GM23248 (cell line): ENCODE measurements around the gene HOXB9. TPM values are rescaled to one million over a fixed set of nuclear protein-coding genes. Genes with fewer than 3 reads are reported as not detected.

Source experiments
- DNase-seq: peaks from one replicate; pipeline ENCODE4 v3.0.0-alpha.2; 2015
- H2AFZ ChIP-seq: fragments of 200-600 bp; sonication (generic); 2 replicates; pipeline ENCODE4 v1.6.1; 2016; ENCODE audit warnings: antibody characterized with exemption
- H3F3A ChIP-seq: fragments of 200-600 bp; sonication (generic); 2 replicates; pipeline ENCODE4 v1.6.1; 2016; ENCODE audit warnings: mild to moderate bottlenecking, antibody characterized with exemption, mixed run types; ENCODE audit not compliant: insufficient read depth
- H3K27ac ChIP-seq: fragments of 200-600 bp; sonication (generic); 2 replicates; pipeline ENCODE4 v1.5.1; 2016; ENCODE audit warnings: mild to moderate bottlenecking
- H3K27me3 ChIP-seq: fragments of 200-600 bp; sonication (generic); replicated peaks from 2 replicates; pipeline ENCODE4 v1.6.1; 2016; ENCODE audit warnings: mild to moderate bottlenecking; ENCODE audit not compliant: insufficient read depth
- H3K36me3 ChIP-seq: fragments of 200-600 bp; sonication (generic); 2 replicates; pipeline ENCODE4 v1.6.1; 2016; ENCODE audit warnings: low read depth, mild to moderate bottlenecking
- H3K4me1 ChIP-seq: fragments of 200-600 bp; sonication (generic); 2 replicates; pipeline ENCODE4 v1.6.1; 2016; ENCODE audit warnings: mild to moderate bottlenecking; ENCODE audit not compliant: insufficient read depth
- H3K4me2 ChIP-seq: fragments of 200-600 bp; sonication (generic); one replicate; pipeline ENCODE4 v1.6.1; 2016; ENCODE audit warnings: mild to moderate bottlenecking; ENCODE audit not compliant: unreplicated experiment
- H3K4me3 ChIP-seq: fragments of 200-600 bp; sonication (generic); 2 replicates; pipeline ENCODE4 v1.5.1; 2016; ENCODE audit warnings: mild to moderate bottlenecking
- H3K79me2 ChIP-seq: fragments of 200-600 bp; sonication (generic); 2 replicates; pipeline ENCODE4 v1.6.1; 2016; ENCODE audit warnings: mild to moderate bottlenecking; ENCODE audit not compliant: insufficient read depth
- H3K9ac ChIP-seq: fragments of 200-600 bp; sonication (generic); 2 replicates; pipeline ENCODE4 v1.6.1; 2016; ENCODE audit warnings: mild to moderate bottlenecking
- H3K9me2 ChIP-seq: fragments of 200-600 bp; sonication (generic); 2 replicates; pipeline ENCODE4 v1.6.1; 2016; ENCODE audit warnings: mixed run types, mild to moderate bottlenecking, moderate library complexity; ENCODE audit not compliant: insufficient read depth
- H3K9me3 ChIP-seq: fragments of 200-600 bp; sonication (generic); one replicate; pipeline ENCODE4 v1.6.1; 2017; ENCODE audit warnings: low read depth
- H4K20me1 ChIP-seq: fragments of 200-600 bp; sonication (generic); 2 replicates; pipeline ENCODE4 v1.6.0; 2016; ENCODE audit not compliant: insufficient read depth
- EZH2 ChIP-seq: fragments of 200-600 bp; sonication (generic); IDR thresholded peaks from 2 replicates; pipeline ENCODE4 v1.6.1; 2018; ENCODE audit warnings: antibody characterized with exemption, mild to moderate bottlenecking; ENCODE audit not compliant: insufficient read depth, poor library complexity, severe bottlenecking
- EZH2phosphoT487 ChIP-seq: fragments of 200-600 bp; sonication (generic); IDR thresholded peaks from 2 replicates; pipeline ENCODE4 v1.6.1; 2018; ENCODE audit warnings: antibody characterized with exemption, moderate library complexity, mild to moderate bottlenecking, low read depth; ENCODE audit not compliant: insufficient read depth
- WGBS, 2 experiments: methylation state at CpG; one replicate each; pipeline ENCODE4 v1.1.6; 2015 to 2017; ENCODE audit warnings: low lambda C conversion rate in 2 of 2, low coverage in 1 of 2; ENCODE audit errors: missing lambda C conversion rate in 2 of 2; 5-methylcytosine and 5-hydroxymethylcytosine counted together
- in situ Hi-C: fragments of 300-500 bp; cut with MboI; formaldehyde crosslinking; loops from 2 replicates; pipeline ENCODE4 v1.15.0; 2020
- polyA plus RNA-seq: library from polyadenylated mRNA; unstranded; fragments of >200 nt; fragmentation: Nextera tagmentation; extraction: Ambion mirVana; gene quantifications from 2 replicates; pipeline ENCODE4 v1.2.1, GENCODE V29; 2016
- total RNA-seq: library from RNA; depleted of rRNA; stranded (reverse); fragments of >200 nt; shearing (Covaris generic); gene quantifications from 2 replicates; pipeline ENCODE4 v1.2.3, GENCODE V29; 2014

Gene HOXB9
- total and polyA plus RNA-seq, 2 experiments from 2014 or later, result not detected

DNA sequence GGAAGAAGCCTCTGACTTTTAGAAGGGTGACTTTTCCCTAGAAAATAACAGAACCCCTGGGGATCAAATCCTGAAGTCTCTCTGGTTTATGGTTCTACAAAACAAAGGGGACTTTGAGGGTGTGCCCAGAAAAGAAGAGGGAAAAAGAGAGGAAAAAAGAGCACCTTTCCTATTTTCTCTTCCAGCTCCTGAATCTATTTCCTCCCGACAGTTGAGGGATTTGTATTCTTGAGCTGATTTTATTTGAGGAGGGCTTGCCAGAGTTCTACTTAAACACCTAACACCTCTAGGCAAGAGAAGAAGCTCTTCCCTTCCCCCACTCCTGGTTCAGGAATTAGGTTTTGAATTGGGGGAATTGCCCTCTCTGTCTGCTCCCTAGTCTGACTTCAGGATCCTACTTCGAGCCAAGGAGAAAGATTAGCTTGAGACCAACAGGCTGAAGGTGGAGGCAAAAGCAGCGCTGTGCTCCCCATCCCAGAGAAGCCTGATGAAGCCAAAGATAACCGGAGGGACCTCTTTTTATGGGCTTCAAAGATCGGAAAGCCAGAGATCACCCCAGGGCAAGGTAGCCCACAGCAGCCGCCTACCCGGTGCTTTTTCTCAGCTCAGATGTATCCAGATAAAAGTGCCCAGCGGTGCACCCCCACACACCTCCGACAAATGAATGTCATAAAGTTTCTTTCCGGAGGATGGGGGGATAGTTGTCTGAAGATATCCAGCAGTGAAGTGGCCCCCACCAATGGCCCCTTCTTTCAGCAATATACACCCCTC is 36.9 kb downstream of the HOXB9 start:
- H3K9ac ChIP-seq, result no peak overlapping the region
- no peak overlapping the region for H3K4me3 ChIP-seq

GRCh38 chr17:48588528-48588927 is 37.6 kb downstream of the HOXB9 start:
- Histone ChIP-seq H4K20me1 (no peaks in the 10 kb centered on the region), H3K36me3 (no peaks in the 10 kb centered on the region), H3K27ac (no peak overlapping the region), H3K27me3 (no peaks in the 10 kb centered on the region), H3K79me2 (peaks cover 8% of the 10 kb centered on the region), H3K9ac (no peak overlapping the region), H3K4me2 (no peak overlapping the region), H3K9me2 (no peaks in the 10 kb centered on the region), H2AFZ (no peak overlapping the region), H3K4me3 (no peak overlapping the region), H3K4me1 (peaks cover 15% of the 10 kb centered on the region), H3K9me3 (no peaks in the 10 kb centered on the region), H3F3A (peaks cover 18% of the 10 kb centered on the region; the same call in 1 of the 2 replicates)
- DNase-seq, result peak; percentile 28
- 71 to 74% methylated on average over 2 of the region's 2 CpGs for WGBS, 2 experiments
- TF ChIP-seq EZH2phosphoT487 (no peak), EZH2 (no peak)
- in situ Hi-C loops, result no loop called here

More for the DNA sequence above, 36.9 kb downstream of the HOXB9 start:
- TF ChIP-seq EZH2phosphoT487 (no peak), EZH2 (no peak)
- H2AFZ ChIP-seq, result no peak overlapping the region
- peaks cover 11% of the 10 kb centered on the region; the same call in 1 of the 2 replicates for H3F3A ChIP-seq
- peaks cover 4% of the 10 kb centered on the region; the same call in 1 of the 2 replicates for H3K79me2 ChIP-seq
- no peaks in the 10 kb centered on the region for H4K20me1 ChIP-seq
- H3K4me1 ChIP-seq, result peaks cover 11% of the 10 kb centered on the region
- H3K9me3 ChIP-seq, result no peaks in the 10 kb centered on the region
- in situ Hi-C loops, result no loop called here
- H3K27me3 ChIP-seq, result no peaks in the 10 kb centered on the region
- H3K27ac ChIP-seq, result no peak overlapping the region
- 91 to 93% methylated on average over 10 of the region's 10 CpGs for WGBS, 2 experiments
- H3K9me2 ChIP-seq, result no peaks in the 10 kb centered on the region
- H3K4me2 ChIP-seq, result no peak overlapping the region
- H3K36me3 ChIP-seq, result no peaks in the 10 kb centered on the region
- no peak for DNase-seq

- H3K36me3 ChIP-seq, result no peaks in the 10 kb centered on the region
- WGBS, 2 experiments, result 96 to 100% methylated on average over 2 of the region's 2 CpGs
- in situ Hi-C loops, result no loop called here
- peaks cover 20% of the 10 kb centered on the region for H3K4me1 ChIP-seq
- DNase-seq, result no peak
- H3K27me3 ChIP-seq, result no peaks in the 10 kb centered on the region
- peaks cover 12% of the 10 kb centered on the region for H3K79me2 ChIP-seq
- no peak overlapping the region for H2AFZ ChIP-seq
- no peak overlapping the region for H3K4me2 ChIP-seq
- H3K27ac ChIP-seq, result no peak overlapping the region
- H3K9me3 ChIP-seq, result no peaks in the 10 kb centered on the region
- no peak for TF ChIP-seq EZH2
- no peak for TF ChIP-seq EZH2phosphoT487
- H4K20me1 ChIP-seq, result no peaks in the 10 kb centered on the region
- no peak overlapping the region for H3K9ac ChIP-seq
- no peaks in the 10 kb centered on the region for H3K9me2 ChIP-seq
- H3K4me3 ChIP-seq, result no peak overlapping the region
- peaks cover 23% of the 10 kb centered on the region; the same call in 1 of the 2 replicates for H3F3A ChIP-seq
Observed at GRCh38 chr17:48588074-48588415, 38.1 kb downstream of the HOXB9 start.

DNA sequence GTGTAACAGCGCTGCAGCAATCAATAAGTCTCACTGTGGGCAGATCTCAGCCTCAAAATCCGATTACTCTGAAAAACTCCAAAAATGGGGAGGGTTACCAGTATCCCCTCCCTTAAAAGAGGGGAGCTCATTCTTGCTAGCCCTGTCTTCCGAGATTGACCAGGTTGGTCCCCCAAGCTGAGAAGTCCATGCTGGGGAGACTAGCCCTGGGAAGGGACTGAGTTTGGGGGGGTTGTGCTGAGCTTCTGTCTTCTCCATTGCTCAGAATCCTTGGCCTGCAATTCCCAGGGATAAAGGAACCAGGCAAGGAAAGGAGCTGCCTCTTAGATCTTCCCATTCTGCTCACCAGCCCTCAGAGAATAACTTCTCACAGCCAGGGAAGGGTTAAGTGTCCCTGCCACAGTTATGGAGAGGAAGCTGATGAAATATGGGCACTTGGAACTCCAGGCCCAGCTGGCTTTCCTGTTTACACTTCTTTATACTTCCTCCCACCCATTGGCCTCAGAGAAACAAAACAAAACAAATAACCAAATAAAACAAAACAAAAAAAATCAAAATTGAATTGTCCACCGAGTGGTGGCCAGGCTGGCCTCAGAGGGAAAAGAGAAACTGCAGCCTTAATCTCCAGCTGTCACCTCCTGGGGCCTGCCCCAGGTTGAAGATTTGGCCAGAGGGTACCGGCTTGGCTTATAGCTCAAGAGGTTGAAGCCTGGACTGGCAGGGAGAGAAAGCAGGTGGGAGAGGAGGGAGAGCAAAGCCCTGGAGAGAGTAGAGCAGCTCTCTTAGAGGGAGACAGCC is 38.7 kb downstream of the HOXB9 start:
- DNase-seq, result no peak
- Histone ChIP-seq H3K9me2 (no peaks in the 10 kb centered on the region), H3K4me2 (peak overlapping the region; percentile 11), H3F3A (peaks cover 28% of the 10 kb centered on the region; the same call in 1 of the 2 replicates), H3K9ac (0 out of 2 replicates have a peak overlapping the region, but pooled peaks have one; percentile 5), H3K27ac (no peak overlapping the region), H4K20me1 (no peaks in the 10 kb centered on the region), H3K36me3 (no peaks in the 10 kb centered on the region), H3K9me3 (no peaks in the 10 kb centered on the region), H3K4me1 (peaks cover 26% of the 10 kb centered on the region), H3K27me3 (no peaks in the 10 kb centered on the region), H2AFZ (no peak overlapping the region), H3K4me3 (no peak overlapping the region), H3K79me2 (peaks cover 13% of the 10 kb centered on the region)
- in situ Hi-C loops, result no loop called here
- no peak for TF ChIP-seq EZH2phosphoT487
- TF ChIP-seq EZH2, result no peak
- WGBS, 2 experiments, result 92 to 96% methylated on average over 5 of the region's 5 CpGs
